H9 (cell line): Measurements from ENCODE around the gene ANKDD1A. TPM values are rescaled to one million over a fixed set of nuclear protein-coding genes. Genes with fewer than 3 reads are reported as not detected.

Experiments used
- DNase-seq: peaks from one replicate; pipeline ENCODE4 v3.0.0-alpha.2; 2017
- H2AFZ ChIP-seq: one replicate; pipeline ENCODE4 v1.6.1; 2013; ENCODE audit warnings: mild to moderate bottlenecking, low read length, control low read depth, moderate library complexity
- H2AK5ac ChIP-seq: 2 replicates; pipeline ENCODE4 v1.6.1; 2013; ENCODE audit warnings: low read length, control low read depth, mixed read lengths; ENCODE audit not compliant: insufficient read length
- H2BK120ac ChIP-seq: one replicate; pipeline ENCODE4 v1.6.1; 2013; ENCODE audit warnings: low read depth, mild to moderate bottlenecking, low read length, control low read depth, inconsistent platforms; ENCODE audit not compliant: poor library complexity, severe bottlenecking
- H2BK12ac ChIP-seq: 2 replicates; pipeline ENCODE4 v1.6.1; 2013; ENCODE audit warnings: low read length, control low read depth, mixed read lengths, low read depth; ENCODE audit not compliant: insufficient read length
- H2BK15ac ChIP-seq: 2 replicates; pipeline ENCODE4 v1.6.1; 2013; ENCODE audit warnings: low read depth, low read length, control low read depth
- H2BK20ac ChIP-seq: one replicate; pipeline ENCODE4 v1.6.1; 2013; ENCODE audit warnings: low read depth, mild to moderate bottlenecking, low read length, control low read depth, inconsistent platforms; ENCODE audit not compliant: poor library complexity, severe bottlenecking
- H2BK5ac ChIP-seq: 2 replicates; pipeline ENCODE4 v1.6.1; 2013; ENCODE audit warnings: low read length, control low read depth, mixed read lengths; ENCODE audit not compliant: insufficient read length
- H3K14ac ChIP-seq: 2 replicates; pipeline ENCODE4 v1.6.1; 2013; ENCODE audit warnings: low read length, control low read depth; ENCODE audit not compliant: insufficient read depth
- H3K18ac ChIP-seq: 2 replicates; pipeline ENCODE4 v1.6.1; 2013; ENCODE audit warnings: low read depth, mild to moderate bottlenecking, mixed read lengths, low read length, control low read depth; ENCODE audit not compliant: insufficient read length
- H3K23ac ChIP-seq: 2 replicates; pipeline ENCODE4 v1.6.1; 2013; ENCODE audit warnings: low read length, control low read depth, mixed read lengths, low read depth; ENCODE audit not compliant: insufficient read length
- H3K23me2 ChIP-seq: 2 replicates; pipeline ENCODE4 v1.6.1; 2013; ENCODE audit warnings: low read depth, mild to moderate bottlenecking, mixed read lengths, low read length, control low read depth; ENCODE audit not compliant: insufficient read length, poor library complexity, severe bottlenecking
- H3K27ac ChIP-seq: 2 replicates; pipeline ENCODE4 v1.5.1; 2013; ENCODE audit warnings: low read length, control low read depth, mixed read lengths, low read depth; ENCODE audit not compliant: insufficient read length
- H3K27me3 ChIP-seq: 2 replicates; pipeline ENCODE4 v1.6.1; 2013; ENCODE audit warnings: low read length, control low read depth, inconsistent platforms; ENCODE audit not compliant: insufficient read depth
- H3K4ac ChIP-seq: 2 replicates; pipeline ENCODE4 v1.6.1; 2013; ENCODE audit warnings: low read depth, mild to moderate bottlenecking, control low read depth, inconsistent platforms, low read length, moderate library complexity
- H3K4me1 ChIP-seq: 2 replicates; pipeline ENCODE4 v1.6.1; 2013; ENCODE audit warnings: low read length, control low read depth, inconsistent platforms; ENCODE audit not compliant: insufficient read depth
- H3K4me2 ChIP-seq: 2 replicates; pipeline ENCODE4 v1.6.1; 2013; ENCODE audit warnings: low read length, control low read depth, mixed read lengths; ENCODE audit not compliant: insufficient read length, insufficient read depth
- H3K56ac ChIP-seq: 2 replicates; pipeline ENCODE4 v1.6.1; 2013; ENCODE audit warnings: low read depth, mild to moderate bottlenecking, mixed read lengths, low read length, control low read depth; ENCODE audit not compliant: insufficient read length
- H3K79me1 ChIP-seq: 2 replicates; pipeline ENCODE4 v1.6.1; 2013; ENCODE audit warnings: low read depth, mild to moderate bottlenecking, moderate library complexity, low read length, control low read depth, inconsistent platforms; ENCODE audit not compliant: insufficient read depth, poor library complexity, severe bottlenecking
- H3K79me2 ChIP-seq: 2 replicates; pipeline ENCODE4 v1.6.1; 2013; ENCODE audit warnings: low read length, control low read depth, inconsistent platforms; ENCODE audit not compliant: insufficient read depth
- H3K9ac ChIP-seq: 2 replicates; pipeline ENCODE4 v1.6.1; 2013; ENCODE audit warnings: low read length, control low read depth, mixed read lengths; ENCODE audit not compliant: insufficient read length; ENCODE audit errors: extremely low read depth
- H3K9me3 ChIP-seq: one replicate; pipeline ENCODE4 v1.6.1; 2013; ENCODE audit warnings: low read depth, low read length, inconsistent platforms; ENCODE audit not compliant: control insufficient read depth
- H3T11ph ChIP-seq: one replicate; pipeline ENCODE4 v1.6.1; 2013; ENCODE audit warnings: mild to moderate bottlenecking, low read length, control low read depth, inconsistent platforms
- H4K20me1 ChIP-seq: one replicate; pipeline ENCODE4 v1.6.1; 2013; ENCODE audit not compliant: control insufficient read depth, insufficient read length, insufficient read depth
- H4K5ac ChIP-seq: 2 replicates; pipeline ENCODE4 v1.6.1; 2013; ENCODE audit warnings: low read depth, mild to moderate bottlenecking, mixed read lengths, low read length, control low read depth; ENCODE audit not compliant: insufficient read length
- H4K8ac ChIP-seq: replicated peaks from 2 replicates; pipeline ENCODE4 v1.6.1; 2013; ENCODE audit warnings: low read length, control low read depth, mixed read lengths, low read depth; ENCODE audit not compliant: insufficient read length
- H4K91ac ChIP-seq: 2 replicates; pipeline ENCODE4 v1.6.1; 2013; ENCODE audit warnings: low read depth, mild to moderate bottlenecking, moderate library complexity, mixed read lengths, low read length, control low read depth; ENCODE audit not compliant: insufficient read length
- H3K27ac Mint-ChIP-seq, 3 experiments: 2 replicates in 2 of 3; 3 replicates in 1 of 3; pipeline ENCODE4 v1.8.0; 2020 to 2021; ENCODE audit warnings: mixed read lengths in 3 of 3, mild to moderate bottlenecking in 1 of 3, moderate library complexity in 1 of 3
- H3K27me3 Mint-ChIP-seq: 2 replicates; pipeline ENCODE4 v1.8.0; 2021; ENCODE audit warnings: low read depth, mild to moderate bottlenecking, moderate library complexity, mixed read lengths
- H3K36me3 Mint-ChIP-seq, 3 experiments: 2 replicates in 2 of 3; 3 replicates in 1 of 3; pipeline ENCODE4 v1.8.0; 2020 to 2021; ENCODE audit warnings: low read depth in 3 of 3, mixed read lengths in 3 of 3; ENCODE audit not compliant: insufficient read depth in 1 of 3
- H3K4me1 Mint-ChIP-seq, 2 experiments: 2 replicates each; pipeline ENCODE4 v1.8.0; 2020; ENCODE audit warnings: mixed read lengths in 2 of 2
- H3K4me3 Mint-ChIP-seq, 2 experiments: 2 replicates in 1 of 2; 3 replicates in 1 of 2; pipeline ENCODE4 v1.8.0; 2020 to 2021; ENCODE audit warnings: mild to moderate bottlenecking in 2 of 2, mixed read lengths in 2 of 2, moderate library complexity in 1 of 2
- H3K9me3 Mint-ChIP-seq, 2 experiments: 2 replicates in 1 of 2; 3 replicates in 1 of 2; pipeline ENCODE4 v1.8.0; 2020; ENCODE audit warnings: mild to moderate bottlenecking in 2 of 2, mixed read lengths in 2 of 2, moderate library complexity in 1 of 2
- WGBS: extraction: QIAGEN DNeasy Blood & Tissue Kit; methylation state at CpG from one replicate; pipeline ENCODE4 v1.1.7; 2013; ENCODE audit warnings: missing lambda C conversion rate, low lambda C conversion rate, mixed read lengths; ENCODE audit not compliant: insufficient read length; ENCODE audit errors: extremely low coverage; 5-methylcytosine and 5-hydroxymethylcytosine counted together
- total RNA-seq: library from RNA; stranded (reverse); gene quantifications from 2 replicates; pipeline ENCODE4 v1.2.1, GENCODE V29; 2021
- TF ChIP-seq, protein P1 (sequence below): fragments of 200-600 bp; sonication (generic); conservative IDR thresholded peaks from 3 replicates; pipeline ENCODE4 v1.8.0; 2021; ENCODE audit warnings: antibody characterized with exemption, mild to moderate bottlenecking

The ANKDD1A gene
- total RNA-seq, 1 experiment from 2014 or later = 3.7 TPM

DNA sequence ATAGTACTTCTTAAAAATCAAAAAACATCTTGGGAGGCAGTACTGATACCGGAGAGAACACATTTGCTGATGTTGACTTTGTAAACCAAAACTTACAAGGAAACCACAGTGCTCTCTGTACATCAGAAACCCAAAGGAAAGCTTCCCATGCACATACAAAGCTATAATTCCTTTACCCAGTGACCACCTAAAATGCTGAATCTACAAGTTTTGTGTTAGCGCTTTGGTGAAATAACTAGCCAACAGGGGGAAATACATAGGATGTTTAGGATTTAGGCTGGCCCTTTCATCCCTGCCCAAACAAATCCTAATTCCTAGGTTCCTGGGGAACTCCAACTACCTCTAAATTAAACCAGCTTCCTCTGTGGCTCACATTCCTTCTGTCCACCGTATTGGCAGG lies 93.3 kb downstream of the ANKDD1A start:
- Histone ChIP-seq H2BK12ac (no peak overlapping the region), H4K5ac (no peak overlapping the region), H3K56ac (no peak overlapping the region), H4K91ac (no peak overlapping the region), H2BK120ac (no peak overlapping the region), H2BK20ac (no peak overlapping the region), H3K79me1 (no peaks in the 10 kb centered on the region), H3K23ac (no peak overlapping the region), H3K9ac (no peak overlapping the region), H3K18ac (no peak overlapping the region), H2BK5ac (no peak overlapping the region), H3K4me1 (no peaks in the 10 kb centered on the region), H3K14ac (no peak overlapping the region), H2AK5ac (no peak overlapping the region), H3K4me2 (no peak overlapping the region), H3K27me3 (no peaks in the 10 kb centered on the region), H2AFZ (no peak overlapping the region), H3K4ac (no peak overlapping the region), H4K8ac (no peak overlapping the region), H3K79me2 (no peaks in the 10 kb centered on the region), H3K23me2 (no peaks in the 10 kb centered on the region), H4K20me1 (no peaks in the 10 kb centered on the region), H3K9me3 (no peaks in the 10 kb centered on the region), H3K27ac (no peak overlapping the region), H3T11ph (no peak overlapping the region), H2BK15ac (no peak overlapping the region)
- no CpG with 5 or more reads among the region's 3 CpGs for WGBS
- DNase-seq = no peak
- Mint-ChIP-seq H3K4me3 (no peak overlapping the region), H3K4me1 (peaks cover 10 to 17% of the 10 kb centered on the region in 2 experiments), H3K36me3 (peaks cover 8 to 26% (median 20%) of the 10 kb centered on the region in 3 experiments; a peak in 6 of 7 replicates), H3K27me3 (no peaks in the 10 kb centered on the region), H3K27ac (no peak overlapping the region), H3K9me3 (no peaks in the 10 kb centered on the region)
- TF ChIP-seq, protein P1, sequence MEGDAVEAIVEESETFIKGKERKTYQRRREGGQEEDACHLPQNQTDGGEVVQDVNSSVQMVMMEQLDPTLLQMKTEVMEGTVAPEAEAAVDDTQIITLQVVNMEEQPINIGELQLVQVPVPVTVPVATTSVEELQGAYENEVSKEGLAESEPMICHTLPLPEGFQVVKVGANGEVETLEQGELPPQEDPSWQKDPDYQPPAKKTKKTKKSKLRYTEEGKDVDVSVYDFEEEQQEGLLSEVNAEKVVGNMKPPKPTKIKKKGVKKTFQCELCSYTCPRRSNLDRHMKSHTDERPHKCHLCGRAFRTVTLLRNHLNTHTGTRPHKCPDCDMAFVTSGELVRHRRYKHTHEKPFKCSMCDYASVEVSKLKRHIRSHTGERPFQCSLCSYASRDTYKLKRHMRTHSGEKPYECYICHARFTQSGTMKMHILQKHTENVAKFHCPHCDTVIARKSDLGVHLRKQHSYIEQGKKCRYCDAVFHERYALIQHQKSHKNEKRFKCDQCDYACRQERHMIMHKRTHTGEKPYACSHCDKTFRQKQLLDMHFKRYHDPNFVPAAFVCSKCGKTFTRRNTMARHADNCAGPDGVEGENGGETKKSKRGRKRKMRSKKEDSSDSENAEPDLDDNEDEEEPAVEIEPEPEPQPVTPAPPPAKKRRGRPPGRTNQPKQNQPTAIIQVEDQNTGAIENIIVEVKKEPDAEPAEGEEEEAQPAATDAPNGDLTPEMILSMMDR = no peak
